RCC 7860 (cell line): ENCODE data around the gene TTLL4.

ENCODE experiments used
- DNase-seq: peaks from one replicate; pipeline ENCODE4 v3.0.0-alpha.2; 2015; ENCODE audit warnings: low spot score
- FAIRE-seq: peaks from 2 replicates; lab custom pipeline; 2012; peaks lifted over from hg19 to GRCh38; lab: Jason Lieb, UNC

TTLL4 gene

GRCh38 chr2:218711550-218711929 is 905 bp downstream of the TTLL4 start:
- FAIRE-seq = peak; percentile 42
- DNase-seq = peak; percentile 42

DNA sequence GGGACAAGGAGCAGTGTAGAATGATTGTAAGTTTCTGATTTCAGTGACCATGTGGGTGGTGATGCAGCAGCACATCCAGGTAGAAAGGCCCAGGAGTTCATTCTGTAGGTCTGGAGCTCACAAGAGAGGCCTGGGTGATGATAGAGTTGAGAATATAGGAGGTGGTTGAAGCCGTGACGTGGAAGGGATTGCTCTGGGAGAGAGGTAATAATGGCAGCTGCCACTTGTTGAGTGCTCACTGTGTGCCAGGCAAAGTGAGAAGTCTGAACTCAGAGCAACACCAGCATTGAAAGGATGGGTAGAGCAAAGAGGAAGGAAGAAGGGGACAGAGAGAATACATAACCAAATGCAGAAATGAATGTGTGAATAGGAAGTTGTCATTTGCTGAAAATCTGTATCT is 3.3 kb downstream of the TTLL4 start:
- no peak for DNase-seq
- no peak for FAIRE-seq

DNA sequence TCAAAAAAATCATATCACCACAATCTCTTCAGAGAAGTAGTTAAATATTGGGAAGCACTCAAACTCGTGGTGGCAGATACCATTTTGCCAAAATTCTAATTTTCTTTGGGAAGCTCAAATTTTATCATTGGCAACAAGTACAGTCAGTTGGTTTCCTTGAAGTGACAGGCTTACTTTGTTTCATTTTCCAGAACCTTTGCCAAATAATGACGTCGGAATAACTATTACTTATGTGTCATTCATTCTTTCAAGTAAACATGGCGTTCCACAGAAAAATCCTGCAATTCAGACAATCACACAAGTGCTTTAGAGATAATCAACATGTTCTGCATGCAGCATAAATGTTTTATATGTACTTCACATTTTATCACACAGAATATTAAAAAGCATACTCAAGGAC is 5.4 kb downstream of the TTLL4 start:
- FAIRE-seq = no peak
- DNase-seq = no peak

- no peak for FAIRE-seq
- DNase-seq = peak; percentile 26
Measured at GRCh38 chr2:218717262-218717661, 6.6 kb downstream of the TTLL4 start.

GRCh38 chr2:218718058-218718457 is 7.4 kb downstream of the TTLL4 start:
- no peak for DNase-seq
- FAIRE-seq = no peak

- FAIRE-seq (no peak), DNase-seq (no peak)
Measured at GRCh38 chr2:218719457-218719856, 8.8 kb downstream of the TTLL4 start.

GRCh38 chr2:218720048-218721041 is 9.7 kb downstream of the TTLL4 start:
- no peak for DNase-seq
- no peak for FAIRE-seq

DNA sequence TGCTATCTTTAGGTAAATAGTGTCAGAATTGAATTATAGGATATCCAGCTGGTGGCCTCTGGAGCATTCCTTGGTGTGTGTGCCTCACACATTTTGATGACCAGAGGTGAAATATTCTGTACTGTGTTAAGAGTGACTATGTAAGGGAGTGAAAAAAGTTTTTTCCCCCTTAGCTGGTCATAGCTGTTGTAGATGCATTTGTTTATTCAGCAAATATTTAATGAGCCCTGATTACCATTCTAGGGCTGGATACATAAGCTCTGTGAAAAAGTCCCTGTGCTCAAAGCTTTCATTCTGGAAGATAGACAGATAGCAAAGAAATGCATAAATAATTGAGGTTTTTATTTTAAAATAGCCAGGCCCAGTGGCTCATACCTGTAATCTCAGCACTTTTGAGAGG is 10.9 kb downstream of the TTLL4 start:
- FAIRE-seq (no peak), DNase-seq (no peak)

DNA sequence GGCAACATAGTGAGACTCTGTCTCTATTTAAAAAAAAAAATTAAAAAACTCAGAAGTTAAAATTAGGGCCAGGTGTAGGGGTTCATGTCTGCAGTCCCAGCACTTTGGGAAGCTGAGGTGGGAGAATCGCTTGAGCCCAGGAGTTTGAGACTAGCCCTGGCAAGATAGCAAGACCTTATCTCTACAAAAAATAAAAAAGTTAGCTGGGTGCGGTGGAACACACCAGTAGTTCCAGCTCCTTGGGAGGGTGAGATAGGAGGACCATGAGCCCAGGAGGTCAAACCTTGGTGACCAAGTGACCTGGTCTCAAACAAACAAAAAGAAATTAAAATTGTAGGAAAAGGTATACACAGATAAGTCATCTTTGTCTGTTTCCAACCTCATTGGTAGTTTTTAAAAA is 11.3 kb downstream of the TTLL4 start:
- FAIRE-seq = no peak
- no peak for DNase-seq

- DNase-seq (no peak), FAIRE-seq (no peak)
Measured at GRCh38 chr2:218722419-218722818, 11.8 kb downstream of the TTLL4 start.

DNA sequence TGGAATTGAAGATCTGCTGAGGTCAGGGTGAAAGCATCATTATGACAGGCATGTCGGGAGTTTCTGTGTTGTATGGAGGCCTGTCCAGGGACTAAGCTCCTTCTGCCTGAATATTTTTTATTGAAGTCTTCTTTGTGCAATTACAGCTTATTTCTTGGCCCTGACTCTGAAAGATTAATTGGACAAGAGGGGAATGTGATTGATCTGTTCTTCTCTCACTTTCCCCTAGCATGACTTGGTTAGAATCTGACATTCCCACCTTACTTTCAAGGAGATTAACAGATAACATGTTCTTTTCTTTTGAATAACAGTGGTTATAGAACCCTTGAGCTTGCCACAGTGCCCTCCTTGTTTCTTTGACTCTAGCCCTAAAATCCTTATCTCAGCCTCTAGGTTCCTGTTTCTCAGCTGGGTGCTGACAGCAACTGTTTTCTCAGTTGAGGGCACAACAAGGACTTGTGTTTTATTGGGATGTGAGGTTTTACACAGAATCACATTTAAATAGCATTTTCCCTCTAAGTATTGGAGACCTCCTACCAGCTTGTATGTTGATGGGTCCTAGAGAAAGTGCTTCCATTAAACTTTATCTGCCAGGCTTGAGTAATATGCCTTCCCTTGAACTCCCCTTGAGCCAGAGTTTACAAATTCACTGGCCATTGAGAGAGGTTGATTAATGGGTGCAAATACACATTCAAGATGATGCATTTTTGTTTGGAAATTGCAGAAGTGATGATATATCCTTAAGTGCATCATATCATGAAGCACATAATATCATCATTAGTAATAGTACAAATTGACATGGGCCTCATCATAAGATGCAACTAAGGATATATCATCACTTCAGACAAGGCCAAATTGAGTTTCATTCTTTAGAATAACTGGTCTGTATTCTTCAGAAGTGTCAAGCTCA is 12.5 kb downstream of the TTLL4 start:
- DNase-seq (no peak), FAIRE-seq (no peak)

GRCh38 chr2:218726004-218726574 is 15.5 kb downstream of the TTLL4 start:
- FAIRE-seq = no peak
- DNase-seq = no peak

GRCh38 chr2:218727502-218728165 is 17.0 kb downstream of the TTLL4 start:
- no peak for DNase-seq

GRCh38 chr2:218729640-218730039 is 19.0 kb downstream of the TTLL4 start:
- FAIRE-seq (no peak), DNase-seq (no peak)

More at GRCh38 chr2:218727502-218728165, 17.0 kb downstream of the TTLL4 start:
- no peak for FAIRE-seq

DNA sequence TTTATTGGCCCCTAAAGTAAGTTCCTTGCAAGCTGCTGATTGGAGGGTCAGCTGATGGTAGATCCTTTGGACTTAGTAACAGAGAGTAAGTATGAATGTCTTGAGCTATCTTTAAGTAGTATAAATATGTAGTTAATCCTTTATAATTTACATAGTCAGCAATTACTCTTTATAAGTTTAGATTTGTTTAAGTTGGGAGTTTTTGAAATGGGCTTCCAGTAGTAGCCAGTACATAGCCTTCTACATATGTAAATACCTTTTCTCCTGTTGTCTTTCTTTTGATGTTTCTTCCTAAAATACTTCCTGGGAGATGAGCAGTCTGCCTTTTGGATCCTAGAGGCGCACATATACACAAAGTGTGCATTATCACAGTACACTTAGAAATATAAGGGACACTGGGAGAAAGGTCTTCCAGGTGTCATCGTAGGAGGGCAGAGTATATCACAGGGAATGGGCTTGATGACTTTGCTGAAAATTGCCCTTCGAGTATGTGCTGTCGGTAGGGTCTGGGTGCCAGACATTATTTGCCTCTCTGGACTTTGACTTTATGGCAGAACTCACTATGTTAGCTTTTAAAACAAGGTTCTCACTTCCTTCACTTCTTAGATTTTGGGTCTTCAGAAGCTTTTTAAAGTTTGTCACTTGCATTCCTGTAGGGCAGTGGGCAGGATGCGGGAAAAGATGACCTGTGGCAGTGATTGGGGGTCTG is 21.6 kb downstream of the TTLL4 start:
- FAIRE-seq (no peak), DNase-seq (no peak)

- FAIRE-seq = no peak
- no peak for DNase-seq
Measured at GRCh38 chr2:218732761-218733158, 22.1 kb downstream of the TTLL4 start.

GRCh38 chr2:218733171-218734021 is 22.8 kb downstream of the TTLL4 start:
- FAIRE-seq = peak; percentile 30
- DNase-seq = peak; percentile 76

- FAIRE-seq (no peak), DNase-seq (no peak)
Measured at GRCh38 chr2:218734190-218734975, 23.7 kb downstream of the TTLL4 start.
